Osteoblast (primary cell): Measurements from ENCODE around the gene ARIH2. TPM values are rescaled to one million over a fixed set of nuclear protein-coding genes. Genes with fewer than 3 reads are reported as not detected.
A peak's percentile ranks its signal among the peaks of the same experiment; 100 is the strongest.

Source experiments
- DNase-seq: peaks from one replicate; pipeline ENCODE4 v3.0.0; 2011; ENCODE audit warnings: low spot score, mixed read lengths; ENCODE audit not compliant: insufficient read length; ENCODE audit errors: missing footprints
- H2AFZ ChIP-seq: 2 replicates; pipeline ENCODE4 v1.6.0; 2011; ENCODE audit warnings: mild to moderate bottlenecking, low read length
- H3K27ac ChIP-seq: 2 replicates; pipeline ENCODE4 v1.5.1; 2011; ENCODE audit warnings: mild to moderate bottlenecking, low read depth, low read length, moderate library complexity
- H3K27me3 ChIP-seq: 2 replicates; pipeline ENCODE4 v1.6.0; 2012; ENCODE audit warnings: mild to moderate bottlenecking, control low read depth, inconsistent platforms, low read length, moderate library complexity; ENCODE audit not compliant: insufficient read depth
- H3K36me3 ChIP-seq: 2 replicates; pipeline ENCODE4 v1.5.1; 2011; ENCODE audit warnings: mild to moderate bottlenecking, low read length, control low read depth, moderate library complexity; ENCODE audit not compliant: insufficient read depth
- H3K4me1 ChIP-seq: 2 replicates; pipeline ENCODE4 v1.5.1; 2011; ENCODE audit warnings: mild to moderate bottlenecking, low read length, control low read depth, moderate library complexity; ENCODE audit not compliant: insufficient read depth
- H3K4me2 ChIP-seq: 2 replicates; pipeline ENCODE4 v1.6.0; 2011; ENCODE audit warnings: mild to moderate bottlenecking, low read length; ENCODE audit not compliant: insufficient read depth
- H3K4me3 ChIP-seq: fragments of 200-600 bp; sonication (generic); 3 replicates; pipeline ENCODE4 v1.5.1; 2012; ENCODE audit warnings: mild to moderate bottlenecking, low read length, inconsistent platforms; ENCODE audit not compliant: insufficient read depth
- H3K79me2 ChIP-seq: 2 replicates; pipeline ENCODE4 v1.6.0; 2012; ENCODE audit warnings: mild to moderate bottlenecking, low read length, control low read depth, inconsistent platforms; ENCODE audit not compliant: insufficient read depth
- H3K9me3 ChIP-seq: 2 replicates; pipeline ENCODE4 v1.5.1; 2011; ENCODE audit warnings: low read depth, low read length, control low read depth
- H4K20me1 ChIP-seq: 2 replicates; pipeline ENCODE4 v1.6.0; 2012; ENCODE audit warnings: mild to moderate bottlenecking, low read length, control low read depth; ENCODE audit not compliant: insufficient read depth
- total RNA-seq: library from RNA; depleted of rRNA; stranded (reverse); fragments of >200 nt; gene quantifications from 2 replicates; pipeline ENCODE4 v1.2.3, GENCODE V29; 2012
- TF ChIP-seq, protein P1 (sequence below): IDR thresholded peaks from 2 replicates; pipeline ENCODE4 v1.5.1; 2011; ENCODE audit warnings: mild to moderate bottlenecking, low read depth, low read length, moderate library complexity; ENCODE audit errors: extremely low read depth

Gene ARIH2
- total RNA-seq, 1 donor, result 69.1 TPM

DNA sequence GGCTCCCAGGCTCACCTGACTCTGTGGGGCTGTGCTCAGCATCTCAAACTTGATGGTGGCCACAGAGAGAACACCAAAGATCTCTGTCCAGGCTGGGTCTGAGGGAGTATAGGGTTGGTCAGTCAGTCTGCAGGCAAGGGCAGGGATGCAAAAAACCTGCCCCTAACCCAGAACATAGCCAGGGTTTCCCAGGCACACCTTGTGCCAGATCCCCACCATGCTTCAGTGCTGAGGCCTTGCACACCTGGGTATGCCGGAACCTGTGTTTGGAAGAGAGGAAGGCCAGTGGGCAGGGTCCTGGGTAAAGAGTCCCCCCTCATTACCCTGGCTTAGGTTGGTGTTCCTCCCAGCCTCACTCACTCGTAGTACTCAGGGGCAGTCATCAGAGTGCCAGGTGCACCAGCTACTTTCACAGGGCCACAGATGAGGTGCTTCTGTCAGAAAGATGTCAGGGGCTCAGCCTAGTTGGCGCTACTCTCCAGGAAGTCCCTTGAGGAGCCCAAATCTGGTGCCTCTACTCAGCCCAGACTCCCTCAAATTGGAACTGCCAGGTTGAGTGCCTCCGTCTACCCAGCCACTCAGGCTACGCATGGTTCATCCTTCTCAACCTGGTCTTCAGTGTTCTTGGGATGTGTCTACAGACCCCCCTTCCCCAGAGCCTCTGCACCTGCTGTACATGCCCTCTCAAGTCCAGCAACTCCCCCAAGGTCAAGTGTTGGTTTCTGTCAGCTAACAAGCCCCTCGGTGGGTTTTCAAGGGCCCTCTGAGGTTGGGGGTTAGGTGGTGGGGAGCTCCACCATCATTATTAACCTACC lies 98.0 kb downstream of the ARIH2 start:
- peaks cover 21% of the 10 kb centered on the region for H3K4me1 ChIP-seq
- H2AFZ ChIP-seq, result no peak overlapping the region
- H4K20me1 ChIP-seq, result peaks cover 39% of the 10 kb centered on the region
- no peaks in the 10 kb centered on the region for H3K9me3 ChIP-seq
- H3K79me2 ChIP-seq, result peaks cover 64% of the 10 kb centered on the region
- no peak overlapping the region for H3K27ac ChIP-seq
- H3K4me2 ChIP-seq, result peak overlapping the region; percentile 90
- H3K36me3 ChIP-seq, result peaks cover 38% of the 10 kb centered on the region
- H3K27me3 ChIP-seq, result no peaks in the 10 kb centered on the region
- DNase-seq, result peak; percentile 80
- H3K4me3 ChIP-seq, result peak overlapping the region; percentile 92
- TF ChIP-seq, protein P1, sequence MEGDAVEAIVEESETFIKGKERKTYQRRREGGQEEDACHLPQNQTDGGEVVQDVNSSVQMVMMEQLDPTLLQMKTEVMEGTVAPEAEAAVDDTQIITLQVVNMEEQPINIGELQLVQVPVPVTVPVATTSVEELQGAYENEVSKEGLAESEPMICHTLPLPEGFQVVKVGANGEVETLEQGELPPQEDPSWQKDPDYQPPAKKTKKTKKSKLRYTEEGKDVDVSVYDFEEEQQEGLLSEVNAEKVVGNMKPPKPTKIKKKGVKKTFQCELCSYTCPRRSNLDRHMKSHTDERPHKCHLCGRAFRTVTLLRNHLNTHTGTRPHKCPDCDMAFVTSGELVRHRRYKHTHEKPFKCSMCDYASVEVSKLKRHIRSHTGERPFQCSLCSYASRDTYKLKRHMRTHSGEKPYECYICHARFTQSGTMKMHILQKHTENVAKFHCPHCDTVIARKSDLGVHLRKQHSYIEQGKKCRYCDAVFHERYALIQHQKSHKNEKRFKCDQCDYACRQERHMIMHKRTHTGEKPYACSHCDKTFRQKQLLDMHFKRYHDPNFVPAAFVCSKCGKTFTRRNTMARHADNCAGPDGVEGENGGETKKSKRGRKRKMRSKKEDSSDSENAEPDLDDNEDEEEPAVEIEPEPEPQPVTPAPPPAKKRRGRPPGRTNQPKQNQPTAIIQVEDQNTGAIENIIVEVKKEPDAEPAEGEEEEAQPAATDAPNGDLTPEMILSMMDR, result no peak

DNA sequence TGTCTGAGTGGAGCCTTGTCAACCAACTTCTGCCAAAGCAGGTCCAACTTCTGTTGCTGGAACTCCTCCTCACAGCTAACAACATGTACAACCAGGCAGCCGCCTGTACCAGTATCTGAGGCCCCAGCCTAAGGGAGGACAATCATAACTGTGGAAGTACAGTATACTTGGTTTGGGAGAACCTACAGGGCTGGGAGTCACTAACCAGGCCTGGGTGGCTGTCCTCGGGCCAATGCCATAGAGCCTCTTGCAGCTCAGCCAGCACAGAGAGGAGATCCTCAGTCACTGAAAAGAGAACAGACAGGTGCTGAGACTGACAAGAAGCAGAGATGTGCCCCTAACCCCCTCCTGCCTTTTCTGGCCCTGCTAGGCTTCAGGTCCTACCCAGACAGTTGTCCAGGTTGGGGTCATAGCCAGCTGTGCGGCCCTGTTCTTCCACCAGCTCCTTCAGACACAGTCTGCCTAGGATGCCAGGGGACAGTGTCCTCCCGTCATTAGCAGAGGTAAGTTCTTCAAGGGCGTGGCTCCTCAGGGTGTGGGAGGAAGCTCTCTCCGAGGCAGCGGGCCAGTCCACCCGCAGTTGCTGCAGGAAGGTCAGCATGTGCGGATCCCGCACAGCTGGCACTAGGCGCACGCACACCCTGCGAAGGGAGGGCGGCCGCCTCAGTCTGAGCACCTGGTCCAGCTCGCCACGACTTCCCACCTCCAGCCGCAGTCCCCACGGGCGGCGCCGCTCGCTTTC lies 98.8 kb downstream of the ARIH2 start:
- Histone ChIP-seq H3K27ac (peak overlapping the region; percentile 28), H2AFZ (peak overlapping the region; percentile 66), H4K20me1 (peaks cover 33% of the 10 kb centered on the region), H3K27me3 (no peaks in the 10 kb centered on the region), H3K4me1 (peaks cover 22% of the 10 kb centered on the region), H3K4me2 (peak overlapping the region; percentile 90), H3K79me2 (peaks cover 60% of the 10 kb centered on the region), H3K4me3 (peak overlapping the region; percentile 92), H3K9me3 (no peaks in the 10 kb centered on the region), H3K36me3 (peaks cover 33% of the 10 kb centered on the region)
- peak; percentile 78 for DNase-seq
- TF ChIP-seq, protein P1, result no peak

DNA sequence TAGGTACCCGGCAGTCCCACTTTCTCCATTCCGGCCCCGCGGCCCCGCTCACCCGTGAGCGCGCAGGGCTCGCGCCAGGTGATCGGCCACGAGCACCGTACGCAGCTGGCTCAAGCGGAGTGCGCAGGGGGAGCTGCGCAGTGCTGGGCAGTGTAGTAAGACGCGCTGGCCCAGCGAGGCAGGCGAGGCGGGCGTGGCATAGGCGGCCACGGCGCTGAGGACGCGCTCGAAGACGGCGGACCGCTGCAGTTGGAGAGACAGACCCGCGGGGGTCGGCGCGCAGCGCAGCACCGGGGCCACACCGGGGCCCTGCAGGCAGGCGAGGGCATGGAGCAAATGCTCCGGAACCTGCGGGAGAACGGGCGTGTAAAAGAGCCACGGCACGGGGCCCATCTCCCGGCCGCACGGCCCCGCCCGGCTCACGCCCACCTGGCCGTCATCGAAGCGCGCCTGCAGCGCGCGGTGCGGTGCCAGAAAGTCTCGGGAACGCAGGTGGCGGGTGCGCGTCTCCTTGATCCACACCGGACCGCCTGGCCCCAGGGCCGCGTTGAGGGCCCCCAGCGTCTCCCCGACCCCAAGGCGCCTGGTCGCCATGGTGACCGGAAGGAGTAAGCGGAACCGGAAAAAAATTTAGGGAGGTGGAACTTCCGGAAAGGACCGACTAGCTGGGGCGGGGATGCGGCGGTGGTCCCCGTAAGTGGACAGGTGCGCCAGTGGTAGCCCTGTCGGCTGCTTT lies 99.5 kb downstream of the ARIH2 start, which contains the start of gene DALRD3:
Gene DALRD3, minus strand, starts transcription at position 610 of the 736 bp plus-strand sequence. Its CDS starts 16 bp downstream, at position 594.
- Histone ChIP-seq H3K27me3 (no peaks in the 10 kb centered on the region), H3K4me1 (peaks cover 30% of the 10 kb centered on the region), H4K20me1 (peaks cover 33% of the 10 kb centered on the region), H2AFZ (peak within 1 kb of the TSS; percentile 66), H3K4me2 (peak within 1 kb of the TSS; percentile 90), H3K27ac (peak within 1 kb of the TSS; percentile 65), H3K4me3 (peak within 1 kb of the TSS; percentile 92), H3K36me3 (peaks cover 33% of the 10 kb centered on the region), H3K9me3 (no peaks in the 10 kb centered on the region), H3K79me2 (peaks cover 60% of the 10 kb centered on the region)
- TF ChIP-seq, protein P1, result no peak
- DNase-seq, result peak; percentile 93
